Measurements from ENCODE around the gene COL23A1. TPM values are rescaled to one million over a fixed set of nuclear protein-coding genes. Genes with fewer than 3 reads are reported as not detected.
A peak's percentile ranks its signal among the peaks of the same experiment; 100 is the strongest.
"Not testable (repeated sequence)": the region's sequence is repeated elsewhere in the genome, so short reads cannot be mapped to it uniquely, and the experiment has no call there.

Gene COL23A1
- total RNA-seq, 2 donors from 2014 or later, result 0.44 to 0.86 TPM

DNA sequence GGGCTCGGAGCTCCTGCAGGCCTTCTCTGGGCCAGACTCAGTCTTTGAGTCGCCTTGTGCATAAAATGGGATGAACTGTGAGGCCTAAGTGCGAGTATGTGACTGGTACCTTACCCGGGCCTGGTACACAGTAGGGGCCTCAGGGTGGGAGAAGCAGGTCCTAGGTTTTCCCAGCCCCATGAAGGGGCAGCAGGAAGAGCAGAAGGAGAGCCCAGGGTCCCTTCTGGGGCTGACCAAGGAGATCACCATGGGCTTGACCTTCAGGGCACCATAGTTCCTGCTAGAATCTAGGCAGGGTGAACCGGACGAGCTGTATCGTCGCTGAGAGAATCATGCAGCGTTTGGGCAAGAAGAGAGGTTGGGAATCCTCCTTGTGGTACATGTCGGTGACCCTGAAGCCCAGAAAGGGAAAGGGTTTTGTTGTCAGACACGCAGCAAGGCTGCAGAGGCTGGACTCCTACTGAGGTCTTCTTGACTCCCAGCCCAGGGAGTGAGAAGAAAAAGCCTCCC is 357.2 kb downstream of the COL23A1 start:
- Mint-ChIP-seq H3K27me3 (ENCODE audit: low read depth) (no peaks in the 10 kb centered on the region), H3K4me3 (peak overlapping the region; percentile 80 to 89), H3K9me3 (no peaks in the 10 kb centered on the region), H3K4me1 (ENCODE audit: low read depth) (peaks cover 63% of the 10 kb centered on the region), H3K36me3 (ENCODE audit: insufficient read depth in 2 of 2) (peaks cover 14 to 17% of the 10 kb centered on the region in 2 donors), H3K27ac (peak overlapping the region; percentile 33)
- no peak for DNase-seq
- no peak for ATAC-seq (replicated peaks in 1 of 2)

- Mint-ChIP-seq H3K9me3 (no peaks in the 10 kb centered on the region), H3K4me3 (peak within 1 kb of the TSS; percentile 89), H3K27me3 (ENCODE audit: low read depth) (no peaks in the 10 kb centered on the region), H3K4me1 (ENCODE audit: low read depth) (peaks cover 63% of the 10 kb centered on the region), H3K27ac (peak within 1 kb of the TSS; percentile 84), H3K36me3 (ENCODE audit: insufficient read depth in 2 of 2) (peaks cover 20 to 23% of the 10 kb centered on the region in 2 donors)
- DNase-seq (peak; percentile 83 to 84), ATAC-seq (replicated peaks in 1 of 2) (peak; percentile 78 to 79)
These were observed 357.9 kb downstream of the COL23A1 start, which contains the start of gene PHYKPL for GRCh38 chr5:178232124-178232919. Gene PHYKPL (minus strand): TSS chr5:178232802. CDS start chr5:178232550, 252 bp downstream.

DNA sequence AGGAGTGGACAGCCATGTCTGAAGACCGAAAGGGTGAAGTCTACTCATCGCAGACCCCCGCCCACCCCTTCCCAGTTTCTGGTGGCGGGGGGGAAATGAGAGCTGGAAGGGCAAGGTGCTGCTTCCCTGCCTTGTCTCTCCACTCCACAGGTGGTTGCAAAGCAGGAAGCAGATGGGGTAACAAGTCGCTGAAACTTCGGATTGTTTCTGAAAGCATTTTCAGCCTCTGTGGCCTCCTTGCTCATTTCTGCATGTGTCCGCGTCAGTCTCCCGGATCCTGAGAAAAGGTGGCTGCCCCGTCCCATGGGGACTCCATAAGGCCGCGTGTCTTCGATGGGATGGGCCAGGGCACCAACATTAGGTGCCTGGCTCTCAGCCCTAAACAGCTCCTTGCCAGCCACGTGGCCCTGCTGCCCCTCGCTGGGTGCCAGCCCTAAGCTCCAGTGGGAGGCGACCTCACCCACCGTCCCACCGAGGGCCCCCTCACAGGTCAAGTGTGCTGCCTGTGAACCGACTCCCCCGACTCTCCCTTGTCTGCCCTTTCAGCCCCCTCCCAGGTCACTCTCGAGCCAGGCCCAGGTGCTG is 358.6 kb downstream of the COL23A1 start:
- Mint-ChIP-seq H3K36me3 (ENCODE audit: insufficient read depth in 2 of 2) (peaks cover 22 to 30% of the 10 kb centered on the region in 2 donors), H3K4me1 (ENCODE audit: low read depth) (peaks cover 61% of the 10 kb centered on the region), H3K27me3 (ENCODE audit: low read depth) (no peaks in the 10 kb centered on the region), H3K9me3 (no peaks in the 10 kb centered on the region), H3K27ac (peak overlapping the region; percentile 84), H3K4me3 (peak overlapping the region; percentile 89)
- DNase-seq (no peak), ATAC-seq (replicated peaks in 1 of 2) (no peak)

GRCh38 chr5:178230879-178231538 is 359.2 kb downstream of the COL23A1 start:
- H3K9me3 Mint-ChIP-seq, result no peaks in the 10 kb centered on the region
- peak overlapping the region; percentile 84 for H3K27ac Mint-ChIP-seq
- H3K4me3 Mint-ChIP-seq, result peak overlapping the region; percentile 89
- DNase-seq (no peak), ATAC-seq (replicated peaks in 1 of 2) (no peak)
- H3K36me3 Mint-ChIP-seq (ENCODE audit: insufficient read depth in 2 of 2), result peaks cover 24 to 33% of the 10 kb centered on the region in 2 donors
- no peaks in the 10 kb centered on the region for H3K27me3 Mint-ChIP-seq (ENCODE audit: low read depth)
- H3K4me1 Mint-ChIP-seq (ENCODE audit: low read depth), result peaks cover 61% of the 10 kb centered on the region

- DNase-seq (no peak), ATAC-seq (replicated peaks in 1 of 2) (no peak)
- Mint-ChIP-seq H3K27ac (peak overlapping the region; percentile 70), H3K4me3 (peak overlapping the region; percentile 32 to 89), H3K9me3 (no peaks in the 10 kb centered on the region), H3K27me3 (ENCODE audit: low read depth) (no peaks in the 10 kb centered on the region), H3K36me3 (ENCODE audit: insufficient read depth in 2 of 2) (peaks cover 25 to 37% of the 10 kb centered on the region in 2 donors), H3K4me1 (ENCODE audit: low read depth) (peaks cover 55% of the 10 kb centered on the region)
These were observed 360.3 kb downstream of the COL23A1 start for GRCh38 chr5:178229861-178230260.

GRCh38 chr5:178229111-178229510 is 361.1 kb downstream of the COL23A1 start:
- H3K27me3 Mint-ChIP-seq (ENCODE audit: low read depth); H3K4me3 Mint-ChIP-seq; DNase-seq; H3K9me3 Mint-ChIP-seq; ATAC-seq (replicated peaks in 1 of 2): not testable (repeated sequence)
- H3K4me1 Mint-ChIP-seq (ENCODE audit: low read depth), result peaks cover 51% of the 10 kb centered on the region
- H3K27ac Mint-ChIP-seq, result peak overlapping the region; percentile 55
- peaks cover 26 to 38% of the 10 kb centered on the region in 2 donors for H3K36me3 Mint-ChIP-seq (ENCODE audit: insufficient read depth in 2 of 2)

- Mint-ChIP-seq H3K4me3 (no peak overlapping the region), H3K27ac (peak overlapping the region; percentile 68), H3K27me3 (ENCODE audit: low read depth) (no peaks in the 10 kb centered on the region), H3K36me3 (ENCODE audit: insufficient read depth in 2 of 2) (peaks cover 26 to 42% of the 10 kb centered on the region in 2 donors), H3K4me1 (ENCODE audit: low read depth) (peaks cover 56% of the 10 kb centered on the region), H3K9me3 (no peaks in the 10 kb centered on the region)
- ATAC-seq (replicated peaks in 1 of 2) (no peak), DNase-seq (no peak)
These were observed 361.6 kb downstream of the COL23A1 start for GRCh38 chr5:178228609-178229008.

- DNase-seq, result no peak
- Mint-ChIP-seq H3K4me3 (no peak overlapping the region), H3K4me1 (ENCODE audit: low read depth) (peaks cover 59% of the 10 kb centered on the region), H3K27ac (peak overlapping the region; percentile 79), H3K36me3 (ENCODE audit: insufficient read depth in 2 of 2) (peaks cover 26 to 46% of the 10 kb centered on the region in 2 donors), H3K27me3 (ENCODE audit: low read depth) (no peaks in the 10 kb centered on the region), H3K9me3 (no peaks in the 10 kb centered on the region)
- no peak for ATAC-seq (replicated peaks in 1 of 2)
These were observed 362.3 kb downstream of the COL23A1 start for GRCh38 chr5:178227929-178228328.

DNA sequence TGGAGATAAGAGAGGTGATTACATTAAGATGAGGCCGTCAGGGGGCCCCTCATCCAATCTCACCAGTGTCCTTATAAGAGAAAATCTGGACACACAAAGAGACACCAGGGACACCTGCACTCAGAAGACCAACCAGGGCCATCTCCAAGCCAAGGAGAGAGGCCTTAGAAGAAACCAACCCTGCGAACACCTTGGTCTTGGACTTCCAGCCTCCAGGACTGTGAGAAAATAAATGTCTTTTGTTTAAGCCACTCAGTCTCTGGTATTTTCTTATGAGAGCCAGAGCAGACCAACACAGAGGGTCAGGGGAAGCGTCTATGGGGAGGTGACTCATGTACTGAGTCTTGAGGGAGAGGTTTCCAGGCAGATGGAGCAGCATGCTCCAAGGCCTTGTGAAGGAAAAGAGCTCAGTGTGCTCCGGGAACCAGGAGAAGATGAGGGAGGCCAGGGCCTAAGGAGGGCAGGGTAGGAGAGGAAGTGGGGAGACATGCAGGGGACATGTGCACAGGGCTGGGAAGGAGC is 363.0 kb downstream of the COL23A1 start:
- peaks cover 26 to 46% of the 10 kb centered on the region in 2 donors for H3K36me3 Mint-ChIP-seq (ENCODE audit: insufficient read depth in 2 of 2)
- ATAC-seq (replicated peaks in 1 of 2), result no peak
- H3K27ac Mint-ChIP-seq, result peak overlapping the region; percentile 79

DNA sequence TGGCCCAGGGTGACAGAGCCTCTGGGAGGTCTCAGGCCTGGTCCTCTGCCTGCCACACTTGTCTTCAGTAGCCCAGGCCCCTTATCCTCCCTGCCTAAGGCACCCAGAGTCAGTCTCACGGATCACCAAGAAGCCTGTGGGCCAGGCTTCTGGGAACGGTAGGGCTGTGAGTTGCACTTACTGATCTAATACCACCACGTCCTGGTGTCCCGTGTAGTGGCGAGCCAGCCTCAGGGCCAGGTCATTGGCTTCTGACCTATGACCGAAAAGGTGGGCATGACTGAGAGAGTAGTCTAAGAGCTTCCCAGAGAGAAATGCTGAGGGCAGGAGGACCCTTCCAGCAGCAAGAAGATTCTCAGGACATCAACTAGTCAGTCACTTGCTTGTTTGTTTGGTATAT is 365.0 kb downstream of the COL23A1 start:
- DNase-seq (no peak), ATAC-seq (replicated peaks in 1 of 2) (no peak)
- no peak overlapping the region for H3K4me3 Mint-ChIP-seq
- no peaks in the 10 kb centered on the region for H3K27me3 Mint-ChIP-seq (ENCODE audit: low read depth)
- no peak overlapping the region for H3K27ac Mint-ChIP-seq
- H3K4me1 Mint-ChIP-seq (ENCODE audit: low read depth), result peaks cover 54% of the 10 kb centered on the region
- H3K9me3 Mint-ChIP-seq, result no peaks in the 10 kb centered on the region
- H3K36me3 Mint-ChIP-seq (ENCODE audit: insufficient read depth in 2 of 2), result peaks cover 23 to 47% of the 10 kb centered on the region in 2 donors

More for the DNA sequence above, 363.0 kb downstream of the COL23A1 start:
- H3K4me1 Mint-ChIP-seq (ENCODE audit: low read depth), result peaks cover 59% of the 10 kb centered on the region
- H3K27me3 Mint-ChIP-seq (ENCODE audit: low read depth), result no peaks in the 10 kb centered on the region
- H3K9me3 Mint-ChIP-seq, result no peaks in the 10 kb centered on the region
- H3K4me3 Mint-ChIP-seq, result peak overlapping the region in 1 of 2 donors; percentile 1
- no peak for DNase-seq

GRCh38 chr5:178224403-178224802 is 365.8 kb downstream of the COL23A1 start:
- H3K4me3 Mint-ChIP-seq, result no peak overlapping the region
- H3K27ac Mint-ChIP-seq, result no peak overlapping the region
- H3K36me3 Mint-ChIP-seq (ENCODE audit: insufficient read depth in 2 of 2), result peaks cover 19 to 47% of the 10 kb centered on the region in 2 donors
- H3K4me1 Mint-ChIP-seq (ENCODE audit: low read depth), result peaks cover 47% of the 10 kb centered on the region
- DNase-seq (no peak), ATAC-seq (replicated peaks in 1 of 2) (no peak)
- no peaks in the 10 kb centered on the region for H3K9me3 Mint-ChIP-seq
- H3K27me3 Mint-ChIP-seq (ENCODE audit: low read depth), result no peaks in the 10 kb centered on the region

- Mint-ChIP-seq H3K4me1 (ENCODE audit: low read depth) (peaks cover 44% of the 10 kb centered on the region), H3K36me3 (ENCODE audit: insufficient read depth in 2 of 2) (peaks cover 19 to 47% of the 10 kb centered on the region in 2 donors), H3K27me3 (ENCODE audit: low read depth) (no peaks in the 10 kb centered on the region), H3K4me3 (no peak overlapping the region), H3K27ac (no peak overlapping the region), H3K9me3 (no peaks in the 10 kb centered on the region)
- ATAC-seq (replicated peaks in 1 of 2), result no peak
- DNase-seq, result no peak
These were observed 366.3 kb downstream of the COL23A1 start for GRCh38 chr5:178223828-178224335.
